ENCODE data around the gene APBA3. TPM values are rescaled to one million over a fixed set of nuclear protein-coding genes. Genes with fewer than 3 reads are reported as not detected.

Gene APBA3
- total and polyA plus RNA-seq, 2 of the 4 experiments (the other 2 are of a cell fraction) = 9.5 to 18.4 TPM

DNA sequence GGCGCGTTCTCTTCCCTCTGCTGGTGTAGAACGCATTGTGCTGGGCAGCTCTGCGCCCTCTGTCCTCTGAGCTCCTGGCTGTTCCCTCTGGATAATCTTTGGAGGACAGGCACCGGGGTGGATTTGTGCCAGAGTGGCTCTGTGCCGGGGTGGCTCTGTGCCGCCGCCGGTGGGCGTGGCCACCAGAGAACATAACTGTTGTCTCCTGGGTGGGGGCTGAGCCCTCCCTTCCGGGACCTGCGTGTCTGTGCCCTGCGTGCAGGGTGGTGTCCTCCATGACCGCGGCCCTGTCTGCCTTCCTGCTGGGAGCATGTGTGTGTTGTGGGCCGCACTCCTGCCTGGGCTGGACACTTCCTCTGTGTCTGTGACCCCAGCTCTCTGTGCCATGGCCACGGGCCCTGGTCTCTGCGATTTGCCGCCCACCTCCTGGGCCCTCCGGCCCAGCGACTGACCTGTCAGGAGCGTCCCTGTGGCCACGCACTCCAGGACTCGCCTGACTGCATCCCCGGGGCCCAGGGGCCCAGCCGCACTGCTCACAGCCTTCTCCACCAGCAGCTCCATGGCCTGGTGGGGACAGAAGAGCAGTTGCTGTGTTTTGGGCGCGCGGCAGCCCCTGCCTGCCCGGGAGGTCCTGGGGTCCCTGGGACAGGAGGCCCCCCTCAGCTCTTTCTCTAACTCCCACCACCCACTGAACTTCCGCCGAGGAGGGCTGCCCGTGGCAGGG lies 47.1 kb upstream of the APBA3 start:
- dilution Hi-C loops (cut with HindIII; ENCODE audit: low sequenced_read_pairs, unreplicated experiment) = no loop called here
- 76% methylated on average over 16 of the region's 33 CpGs; no CpG with 5 or more reads in 1 of the 2 experiments for WGBS, 2 experiments (ENCODE audit: extremely low coverage in 2 of 2, insufficient read length in 1 of 2)

More for the DNA sequence above, 47.1 kb upstream of the APBA3 start:
- Histone ChIP-seq H2BK20ac (ENCODE audit: low read depth, low read length) (no peak overlapping the region), H3K79me1 (ENCODE audit: low read depth in 1 of 2, low read length in 2 of 2) (no peaks in the 10 kb centered on the region), H3K4me3 (ENCODE audit: insufficient read depth, low read depth, low read length) (no peak overlapping the region), H4K5ac (ENCODE audit: low read depth, low read length) (no peak overlapping the region), H3K27ac (ENCODE audit: insufficient read depth, low read length) (no peak overlapping the region), H2AK9ac (replicated peaks; ENCODE audit: low read depth, low read length, poor library complexity) (no peak overlapping the region), H3K56ac (ENCODE audit: extremely low read depth, insufficient read depth, low read length) (no peak overlapping the region), H3K9me3 (ENCODE audit: control insufficient read depth, insufficient read depth, low read length) (no peaks in the 10 kb centered on the region), H2BK5ac (ENCODE audit: low read depth, low read length, poor library complexity, severe bottlenecking) (no peak overlapping the region), H3K9ac (ENCODE audit: low read depth, low read length) (no peak overlapping the region), H3K36me3 (ENCODE audit: control insufficient read depth, insufficient read depth, low read length) (no peaks in the 10 kb centered on the region), H3K14ac (replicated peaks; ENCODE audit: low read depth, low read length) (no peak overlapping the region), H4K8ac (ENCODE audit: low read depth in 2 of 2, low read length in 2 of 2) (no peak overlapping the region), H2BK120ac (ENCODE audit: low read depth, low read length) (no peak overlapping the region), H3K23ac (ENCODE audit: low read depth, low read length) (no peak overlapping the region), H2AFZ (replicated peaks; ENCODE audit: low read length, poor library complexity) (no peak overlapping the region), H3K4me1 (ENCODE audit: control insufficient read depth, insufficient read depth, low read length) (no peaks in the 10 kb centered on the region), H2AK5ac (ENCODE audit: low read depth, low read length) (no peak overlapping the region), H3K4ac (ENCODE audit: low read depth, low read length) (no peak overlapping the region), H3K4me2 (ENCODE audit: low read depth, low read length) (no peak overlapping the region), H3K9me1 (ENCODE audit: insufficient read depth, low read length) (peaks cover 5% of the 10 kb centered on the region), H4K20me1 (ENCODE audit: insufficient read depth, low read length) (no peaks in the 10 kb centered on the region), H4K91ac (ENCODE audit: insufficient read depth, low read depth, low read length) (no peak overlapping the region), H2BK15ac (ENCODE audit: low read depth, low read length) (no peak overlapping the region), H3K27me3 (ENCODE audit: control insufficient read depth, insufficient read depth, low read length) (peaks cover 7% of the 10 kb centered on the region; the same call in 1 of the 2 replicates), H3K18ac (ENCODE audit: low read depth, low read length) (no peak overlapping the region)
- TF ChIP-seq BHLHE40 (IDR thresholded peaks at IDR 0.05; ENCODE audit: low read depth, low read length) (no peak), CHD1 (IDR thresholded peaks at IDR 0.05; ENCODE audit: low read depth, low read length) (no peak), POLR2A (IDR thresholded peaks at IDR 0.05; ENCODE audit: low read depth, low read length) (no peak), RCOR1 (IDR thresholded peaks at IDR 0.05; ENCODE audit: insufficient replicate concordance, low read length) (no peak), CEBPB (IDR thresholded peaks at IDR 0.05; ENCODE audit: low read depth, low read length) (no peak), MXI1 (IDR thresholded peaks at IDR 0.05; ENCODE audit: borderline replicate concordance, low read depth, low read length) (no peak), SMC3 (IDR thresholded peaks at IDR 0.05; ENCODE audit: low read depth, low read length) (no peak), MAFK (IDR thresholded peaks at IDR 0.05; ENCODE audit: low read depth, low read length) (no peak), RFX5 (IDR thresholded peaks at IDR 0.05; ENCODE audit: low read depth, low read length) (no peak), MAZ (IDR thresholded peaks at IDR 0.05; ENCODE audit: borderline replicate concordance, low read depth, low read length) (no peak), RAD21 (IDR thresholded peaks at IDR 0.05; ENCODE audit: low read length) (no peak)
- TF ChIP-seq, protein P1, sequence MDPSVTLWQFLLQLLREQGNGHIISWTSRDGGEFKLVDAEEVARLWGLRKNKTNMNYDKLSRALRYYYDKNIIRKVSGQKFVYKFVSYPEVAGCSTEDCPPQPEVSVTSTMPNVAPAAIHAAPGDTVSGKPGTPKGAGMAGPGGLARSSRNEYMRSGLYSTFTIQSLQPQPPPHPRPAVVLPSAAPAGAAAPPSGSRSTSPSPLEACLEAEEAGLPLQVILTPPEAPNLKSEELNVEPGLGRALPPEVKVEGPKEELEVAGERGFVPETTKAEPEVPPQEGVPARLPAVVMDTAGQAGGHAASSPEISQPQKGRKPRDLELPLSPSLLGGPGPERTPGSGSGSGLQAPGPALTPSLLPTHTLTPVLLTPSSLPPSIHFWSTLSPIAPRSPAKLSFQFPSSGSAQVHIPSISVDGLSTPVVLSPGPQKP (IDR thresholded peaks at IDR 0.05; ENCODE audit: borderline replicate concordance, low read depth, low read length) = no peak
- TF ChIP-seq, protein P2, sequence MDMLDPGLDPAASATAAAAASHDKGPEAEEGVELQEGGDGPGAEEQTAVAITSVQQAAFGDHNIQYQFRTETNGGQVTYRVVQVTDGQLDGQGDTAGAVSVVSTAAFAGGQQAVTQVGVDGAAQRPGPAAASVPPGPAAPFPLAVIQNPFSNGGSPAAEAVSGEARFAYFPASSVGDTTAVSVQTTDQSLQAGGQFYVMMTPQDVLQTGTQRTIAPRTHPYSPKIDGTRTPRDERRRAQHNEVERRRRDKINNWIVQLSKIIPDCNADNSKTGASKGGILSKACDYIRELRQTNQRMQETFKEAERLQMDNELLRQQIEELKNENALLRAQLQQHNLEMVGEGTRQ (IDR thresholded peaks at IDR 0.05; ENCODE audit: low read depth, low read length) = no peak
- TF ChIP-seq, protein P3, sequence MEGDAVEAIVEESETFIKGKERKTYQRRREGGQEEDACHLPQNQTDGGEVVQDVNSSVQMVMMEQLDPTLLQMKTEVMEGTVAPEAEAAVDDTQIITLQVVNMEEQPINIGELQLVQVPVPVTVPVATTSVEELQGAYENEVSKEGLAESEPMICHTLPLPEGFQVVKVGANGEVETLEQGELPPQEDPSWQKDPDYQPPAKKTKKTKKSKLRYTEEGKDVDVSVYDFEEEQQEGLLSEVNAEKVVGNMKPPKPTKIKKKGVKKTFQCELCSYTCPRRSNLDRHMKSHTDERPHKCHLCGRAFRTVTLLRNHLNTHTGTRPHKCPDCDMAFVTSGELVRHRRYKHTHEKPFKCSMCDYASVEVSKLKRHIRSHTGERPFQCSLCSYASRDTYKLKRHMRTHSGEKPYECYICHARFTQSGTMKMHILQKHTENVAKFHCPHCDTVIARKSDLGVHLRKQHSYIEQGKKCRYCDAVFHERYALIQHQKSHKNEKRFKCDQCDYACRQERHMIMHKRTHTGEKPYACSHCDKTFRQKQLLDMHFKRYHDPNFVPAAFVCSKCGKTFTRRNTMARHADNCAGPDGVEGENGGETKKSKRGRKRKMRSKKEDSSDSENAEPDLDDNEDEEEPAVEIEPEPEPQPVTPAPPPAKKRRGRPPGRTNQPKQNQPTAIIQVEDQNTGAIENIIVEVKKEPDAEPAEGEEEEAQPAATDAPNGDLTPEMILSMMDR (conservative IDR thresholded peaks at IDR 0.05; ENCODE audit: low read depth, low read length) = no peak
- BruUV-seq (replicated peaks) = no TSS peak
- POLR2A ChIA-PET (ENCODE audit: unreplicated experiment) = no interaction called here
- ATAC-seq (ENCODE audit: low read depth) (no peak), DNase-seq (no peak)
- CTCF ChIA-PET = no interaction called here
- intact Hi-C loops (cut with micrococcal nuclease) = no loop called here
- in situ Hi-C loops (cut with MboI; ENCODE audit: low sequenced_read_pairs) = no loop called here
